HG03025 (cell line): ENCODE results near the gene C14orf119.
"Not testable (repeated sequence)": the region's sequence is repeated elsewhere in the genome, so short reads cannot be mapped to it uniquely, and the experiment has no call there.

Source experiments
- ATAC-seq: cut with Tn5 transposase; IDR thresholded peaks from one replicate; pipeline ENCODE4 v1.9.1; 2021; ENCODE audit warnings: mild to moderate bottlenecking, moderate library complexity; ENCODE audit not compliant: unreplicated experiment, low FRiP score

C14orf119 gene

DNA sequence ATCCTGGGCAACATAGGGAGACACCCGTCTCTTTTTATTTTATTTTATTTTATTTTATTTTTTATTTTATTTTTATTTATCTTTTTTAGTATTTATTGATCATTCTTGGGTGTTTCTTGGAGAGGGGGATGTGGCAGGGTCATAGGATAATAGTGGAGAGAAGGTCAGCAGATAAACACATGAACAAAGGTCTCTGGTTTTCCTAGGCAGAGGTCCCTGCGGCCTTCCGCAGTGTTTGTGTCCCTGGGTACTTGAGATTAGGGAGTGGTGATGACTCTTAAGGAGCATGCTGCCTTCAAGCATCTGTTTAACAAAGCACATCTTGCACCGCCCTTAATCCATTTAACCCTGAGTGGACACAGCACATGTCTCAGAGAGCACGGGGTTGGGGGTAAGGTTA lies 12.3 kb downstream of the C14orf119 start:
- not testable (repeated sequence) for ATAC-seq

DNA sequence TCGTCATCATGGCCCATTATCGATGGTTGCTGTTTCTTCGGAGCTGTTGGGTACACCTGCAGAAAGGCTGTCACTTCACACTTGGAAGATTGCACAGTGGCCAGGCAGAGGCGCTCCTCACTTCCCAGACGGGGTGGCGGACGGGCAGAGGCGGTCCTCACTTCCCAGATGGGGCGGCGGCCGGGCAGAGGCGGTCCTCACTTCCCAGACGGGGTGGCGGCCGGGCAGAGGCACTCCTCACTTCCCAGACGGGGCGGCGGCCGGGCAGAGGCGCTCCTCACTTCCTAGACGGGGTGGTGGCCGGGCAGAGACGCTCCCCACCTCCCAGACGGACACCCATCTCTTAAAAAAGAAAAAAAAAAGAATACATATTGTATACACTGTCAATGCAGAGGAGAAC lies 12.9 kb downstream of the C14orf119 start:
- ATAC-seq = not testable (repeated sequence)

DNA sequence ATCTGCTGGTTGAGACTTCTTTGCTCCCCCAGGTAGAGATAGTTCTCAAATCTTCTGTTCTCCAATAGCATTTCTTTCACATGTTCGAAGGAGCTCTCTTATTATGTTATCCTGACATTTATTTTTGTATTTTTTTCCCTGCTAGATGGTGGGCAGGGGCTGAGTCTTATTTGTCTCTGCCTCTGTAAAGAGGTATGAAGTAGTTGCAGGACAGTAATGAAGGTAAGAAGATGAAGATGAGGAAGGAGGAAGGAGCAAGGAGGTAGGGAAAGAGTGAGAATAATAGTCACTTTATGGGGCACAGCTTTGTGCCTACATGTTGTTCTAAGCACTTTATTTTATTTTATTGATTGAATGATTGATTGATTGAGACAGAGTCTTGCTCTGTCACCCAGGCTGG lies 14.5 kb downstream of the C14orf119 start:
- no peak for ATAC-seq

DNA sequence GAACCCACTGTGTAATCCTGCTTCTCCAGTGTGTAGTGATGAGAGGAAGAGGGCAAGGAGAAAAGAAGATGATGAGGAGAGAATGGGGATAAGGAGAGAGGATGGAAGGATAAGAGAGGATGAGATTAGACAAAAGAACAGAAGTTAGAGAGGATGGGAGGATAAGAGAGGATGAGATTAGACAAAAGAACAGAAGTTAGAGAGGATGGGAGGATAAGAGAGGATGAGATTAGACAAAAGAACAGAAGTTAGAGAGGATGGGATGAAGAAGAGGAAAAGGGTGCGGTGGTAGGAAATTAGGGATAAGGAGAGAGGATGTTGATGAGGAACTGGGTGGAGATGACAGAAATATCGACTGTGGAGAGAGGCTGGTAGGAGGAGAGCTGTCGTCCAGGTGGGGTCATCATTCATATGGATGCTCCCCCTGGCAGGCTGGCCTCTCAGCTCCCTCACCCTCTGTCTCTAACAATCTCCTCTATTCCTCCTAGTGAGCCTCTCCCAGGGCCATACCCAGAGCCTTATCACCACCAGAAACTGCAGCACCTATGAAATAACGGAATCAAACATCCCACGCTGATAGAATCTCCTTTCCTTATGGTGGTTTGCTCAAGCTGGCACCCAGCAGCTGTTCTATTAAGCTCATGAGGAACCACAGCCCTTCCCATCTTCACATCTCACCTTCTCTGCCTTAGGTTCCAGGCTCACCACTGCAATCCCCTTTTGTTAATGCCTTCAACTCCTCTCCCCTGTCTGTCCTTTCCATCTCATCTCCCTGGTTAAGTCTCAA lies 15.5 kb downstream of the C14orf119 start:
- ATAC-seq = no peak

DNA sequence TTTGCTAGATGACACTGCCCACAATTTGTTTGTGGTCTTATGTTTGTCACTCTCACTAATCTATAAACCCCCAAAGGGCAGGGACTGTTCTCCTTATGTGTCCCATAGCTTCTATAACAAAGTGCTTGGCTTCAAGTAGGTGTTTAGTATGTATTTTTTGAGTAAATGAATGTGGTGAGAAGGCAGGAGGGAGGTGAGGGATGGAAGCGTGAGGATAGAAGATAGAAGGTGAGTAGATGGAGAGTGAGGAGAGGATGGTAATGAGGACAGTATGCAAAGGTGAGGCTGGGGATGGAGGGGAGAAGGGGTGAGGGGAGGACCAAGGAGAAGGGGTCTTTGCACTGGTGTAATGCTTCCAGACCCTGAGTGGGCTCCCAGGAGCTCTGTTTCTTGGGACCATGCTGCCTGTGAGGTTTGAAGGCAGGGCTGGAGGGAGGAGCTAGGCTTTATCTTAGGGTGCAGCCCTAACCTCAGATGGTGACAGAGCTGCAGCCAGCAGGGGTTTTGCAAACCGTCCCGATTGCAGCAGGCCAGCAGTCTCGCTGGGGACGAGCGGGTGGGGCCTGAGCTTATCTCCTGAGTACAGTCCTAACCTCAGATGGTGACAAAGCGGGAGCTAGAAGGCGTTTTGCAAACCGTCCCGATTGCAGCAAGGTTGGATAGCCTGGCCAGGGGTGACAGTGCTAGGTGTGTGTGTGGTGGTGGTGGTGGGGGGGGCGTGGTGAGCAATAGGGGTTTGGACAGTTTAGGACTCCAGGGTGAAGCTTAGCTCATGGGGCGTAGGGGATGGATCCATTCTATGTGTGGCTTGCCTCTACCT lies 17.3 kb downstream of the C14orf119 start:
- ATAC-seq = no peak

DNA sequence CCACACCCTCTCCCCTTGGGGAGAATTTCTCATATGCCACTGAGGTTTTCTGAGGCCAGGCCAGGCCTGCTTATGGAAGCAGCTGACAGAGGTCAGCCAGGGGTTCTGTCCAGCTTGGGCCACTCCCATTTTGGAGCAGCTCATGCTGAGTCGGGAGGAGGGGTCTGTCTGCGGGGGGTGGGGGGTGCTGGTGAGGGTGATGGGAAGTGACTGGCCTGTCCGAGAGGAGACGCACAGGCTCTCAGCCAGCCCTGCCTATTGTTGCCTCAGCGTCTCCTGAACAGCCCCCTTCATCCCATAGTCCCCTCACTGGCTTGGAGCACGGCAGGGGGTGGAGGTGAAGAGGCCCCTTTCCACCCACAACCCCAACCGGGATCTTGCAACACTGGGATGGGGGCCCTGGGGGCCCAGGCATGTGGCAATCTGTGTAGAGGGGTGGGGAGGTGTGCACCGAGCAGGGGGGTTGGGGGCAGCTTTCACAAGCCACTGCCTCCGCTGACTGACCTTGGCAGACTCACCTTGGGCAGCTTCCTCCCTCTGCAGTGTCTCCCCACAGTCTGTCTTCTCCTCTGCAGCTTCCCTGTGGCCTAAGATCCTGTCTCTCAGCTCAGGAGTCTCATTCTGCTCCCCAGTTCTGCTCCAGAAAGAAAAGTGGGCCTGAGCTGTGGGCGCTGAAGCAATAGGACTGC lies 18.3 kb downstream of the C14orf119 start:
- ATAC-seq = no peak

DNA sequence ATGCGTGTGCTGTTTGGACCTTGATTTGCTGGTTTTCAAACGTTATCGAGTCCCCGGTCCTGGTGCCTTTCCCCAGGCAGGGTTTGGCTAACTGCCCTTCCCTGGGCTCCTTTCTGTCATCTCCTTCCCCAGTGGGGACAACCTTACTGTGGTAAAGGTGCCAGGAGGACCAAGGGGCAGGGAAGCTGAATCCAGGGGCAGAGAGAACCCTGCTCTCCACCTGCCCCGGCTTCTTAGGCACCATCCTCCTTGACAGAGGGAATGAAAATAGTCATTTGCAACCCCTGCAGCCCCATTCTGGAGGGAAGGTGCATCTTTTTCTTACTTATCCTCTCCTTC lies 18.8 kb downstream of the C14orf119 start:
- no peak for ATAC-seq

DNA sequence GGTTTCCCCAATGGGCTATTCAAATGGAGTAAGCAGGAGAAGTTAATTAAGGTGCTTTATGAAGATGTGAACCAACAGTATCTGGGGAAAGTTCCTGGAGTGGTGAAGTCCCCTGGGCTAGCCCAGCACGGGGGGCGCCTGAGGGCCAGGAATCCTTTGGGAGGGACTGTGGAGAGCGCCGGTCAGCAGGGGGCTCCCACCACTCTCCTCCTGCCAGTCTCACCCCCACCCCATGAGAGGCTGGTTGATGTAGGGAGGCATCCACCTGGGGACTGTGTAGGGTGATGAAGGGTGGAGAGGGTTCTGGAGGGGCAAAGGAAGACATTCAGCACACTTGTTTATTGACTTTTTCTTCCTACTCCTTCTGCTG lies 19.3 kb downstream of the C14orf119 start:
- no peak for ATAC-seq

DNA sequence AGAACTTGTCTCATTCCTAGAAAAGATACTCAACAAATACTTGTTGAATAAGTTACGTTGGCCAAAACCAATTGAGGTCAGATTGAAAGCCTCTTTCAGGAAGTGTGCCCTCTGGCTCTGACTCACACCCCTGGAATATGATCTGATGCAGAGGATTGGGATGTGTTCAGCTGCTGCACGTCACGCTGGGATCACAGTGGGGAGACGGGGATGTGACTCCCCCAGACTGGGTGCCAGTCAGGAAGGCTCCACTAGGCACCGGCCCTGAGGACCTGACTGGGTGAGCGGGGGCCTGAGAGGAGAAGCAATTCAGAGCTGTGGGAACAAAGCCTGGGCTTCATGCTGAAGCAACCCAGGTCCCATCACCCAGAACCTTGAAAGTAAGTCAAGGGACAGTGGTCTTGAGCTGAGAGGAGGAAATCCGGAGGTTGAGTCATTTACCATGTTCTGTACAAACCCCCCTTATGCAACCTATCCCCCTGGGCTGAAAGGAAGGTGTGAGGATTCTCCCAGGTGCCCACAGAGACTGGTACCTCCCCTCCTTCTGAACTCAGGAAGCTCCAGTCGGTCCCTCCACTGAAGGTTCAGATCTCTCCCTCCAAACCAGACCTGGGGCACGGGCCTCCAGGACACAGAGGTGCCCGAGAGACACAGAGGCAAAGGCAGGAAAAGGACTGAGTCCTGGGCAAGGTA lies 19.9 kb downstream of the C14orf119 start:
- ATAC-seq = no peak

DNA sequence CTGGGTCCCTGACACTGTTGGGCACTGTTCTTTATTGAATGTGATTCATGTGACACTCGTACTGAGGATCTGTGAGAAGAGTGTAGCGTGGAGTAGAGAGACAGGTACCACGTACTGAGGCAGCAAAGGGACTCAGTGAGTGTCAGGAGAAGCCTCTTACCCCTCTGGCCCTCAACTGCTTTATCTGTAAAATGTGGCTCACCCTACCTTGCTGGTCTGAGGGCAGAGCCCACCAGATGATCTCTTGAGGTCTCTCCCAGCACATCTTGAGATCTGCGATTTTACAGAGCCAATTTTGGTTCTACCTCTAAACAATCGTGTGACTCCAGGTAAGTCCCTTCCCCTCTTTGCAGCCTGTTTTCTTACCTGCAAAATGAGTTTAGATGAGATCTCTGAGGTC lies 20.6 kb downstream of the C14orf119 start:
- ATAC-seq = no peak

DNA sequence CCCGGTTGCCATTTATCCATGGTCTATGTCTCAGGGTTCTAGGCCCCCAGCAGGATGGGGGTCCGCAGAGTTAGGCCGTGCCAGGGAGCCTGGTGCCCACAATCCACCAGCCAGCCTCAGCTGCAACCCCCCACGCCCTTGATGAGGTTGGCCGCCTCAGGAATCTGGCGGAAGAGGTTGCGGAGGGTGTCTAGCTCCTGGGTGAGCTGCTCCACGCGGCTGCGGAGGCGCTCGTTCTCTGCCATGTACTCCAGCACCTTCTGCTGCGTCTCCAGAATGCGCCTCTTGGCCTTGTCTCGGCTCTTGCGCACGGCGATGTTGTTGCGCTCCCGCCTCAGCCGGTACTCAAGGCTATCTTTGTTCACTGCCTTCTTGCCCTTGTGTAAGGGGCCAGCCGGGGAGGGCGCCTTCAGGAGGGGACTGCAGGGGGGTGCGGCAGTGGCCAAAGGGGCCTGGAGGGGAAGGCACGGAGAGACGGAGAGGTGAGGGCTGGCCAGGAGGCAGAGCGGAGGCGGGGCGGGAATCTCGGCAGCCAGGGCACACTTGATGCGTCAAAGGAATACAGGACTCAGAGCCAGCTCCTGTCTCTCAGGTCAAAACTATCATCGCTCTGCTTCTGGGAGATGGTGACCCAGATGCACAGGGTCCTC lies 22.2 kb downstream of the C14orf119 start:
- ATAC-seq = no peak

DNA sequence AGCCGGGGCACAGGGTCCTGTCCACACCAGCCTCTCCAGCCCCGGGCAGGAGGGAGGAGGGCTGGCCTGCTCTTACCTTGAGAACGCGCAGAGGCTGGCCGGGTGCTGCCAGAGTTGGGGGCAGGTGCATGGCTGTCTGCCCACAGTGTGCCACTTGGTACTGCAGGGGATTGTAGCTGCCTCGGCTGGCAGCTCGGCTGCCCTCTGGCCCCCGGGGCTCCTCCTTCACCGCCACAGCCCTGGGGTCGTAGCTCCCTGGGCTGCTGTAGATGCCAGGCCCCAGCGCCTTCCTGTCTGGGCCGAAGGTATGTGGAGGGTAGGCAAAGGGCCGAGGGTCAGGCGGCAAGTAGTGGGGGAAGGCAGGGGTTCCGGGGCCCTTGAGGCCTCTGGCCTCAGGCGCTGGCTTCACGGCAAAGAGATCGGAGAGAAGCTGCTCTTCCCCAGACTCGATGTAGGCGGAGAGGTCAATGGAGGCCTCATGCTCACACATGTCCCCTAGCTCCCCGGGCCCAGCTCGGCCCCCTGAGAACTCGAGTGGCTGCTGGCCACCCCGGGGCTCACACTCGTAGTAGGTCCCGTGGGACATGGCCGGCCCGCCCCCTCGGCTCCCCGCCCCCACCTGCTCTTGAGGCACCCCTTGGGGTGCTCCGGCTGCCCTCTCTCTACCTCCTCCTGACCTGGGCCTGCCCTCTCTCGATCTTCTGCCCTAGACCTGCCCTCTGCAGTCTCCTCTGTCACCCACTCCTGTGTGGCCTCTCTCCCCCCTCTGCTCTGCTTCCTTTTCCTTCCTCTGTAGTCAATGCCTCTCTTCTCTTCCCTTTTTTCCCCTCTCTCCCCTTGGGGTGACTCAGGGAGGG lies 23.4 kb downstream of the C14orf119 start, which contains the start of gene CEBPE:
TSS of gene CEBPE (minus strand) at position 750 of the 857 bp plus-strand sequence. CDS start at position 586, 164 bp downstream.
- no peak for ATAC-seq

DNA sequence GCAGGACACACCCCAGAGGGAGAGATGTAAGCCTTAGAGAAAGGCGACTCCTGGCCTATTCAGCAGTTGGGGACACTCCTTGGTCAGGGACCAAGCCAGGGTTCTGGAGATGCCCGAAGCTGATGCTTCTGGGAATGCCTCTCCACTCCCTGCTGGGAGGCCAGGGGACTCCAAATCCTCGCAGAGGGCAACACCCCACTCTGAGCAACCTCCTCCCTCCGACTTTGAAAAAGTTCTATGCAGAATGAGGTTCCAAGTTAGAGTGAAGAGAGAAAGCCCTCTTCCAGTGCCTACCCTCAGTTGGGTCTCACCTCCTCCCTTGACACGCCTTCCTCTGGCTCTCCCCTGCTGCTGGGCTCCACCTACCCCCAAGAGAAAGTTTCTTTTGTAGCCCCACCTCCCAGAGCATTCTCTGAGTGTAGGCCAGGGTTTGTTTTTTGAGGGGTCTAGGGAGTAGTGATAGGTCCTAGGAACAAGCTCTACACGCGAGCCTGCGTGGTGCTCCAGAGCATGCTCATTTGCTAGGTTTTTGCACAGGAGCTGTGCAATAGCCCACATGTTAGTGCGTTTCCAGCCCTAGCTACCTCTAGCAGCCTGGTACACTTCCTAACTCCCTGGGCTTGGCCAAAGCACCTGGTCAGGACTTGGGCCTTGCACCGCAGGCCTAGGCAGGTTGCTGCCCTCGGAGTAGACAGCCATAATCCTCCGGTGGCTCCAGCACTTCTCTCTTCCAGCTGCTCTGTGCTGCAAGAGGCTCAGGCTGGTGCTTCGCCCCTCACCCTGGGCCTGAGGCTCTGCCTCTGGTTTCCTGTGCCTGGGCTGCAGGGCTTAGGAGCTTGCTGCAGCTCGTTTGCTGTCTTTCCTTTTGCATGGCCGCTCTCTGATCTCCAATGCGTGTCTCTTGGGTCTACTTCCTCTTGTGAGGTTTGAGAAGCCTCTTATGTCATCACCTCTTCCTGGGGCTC lies 24.3 kb downstream of the C14orf119 start:
- no peak for ATAC-seq

DNA sequence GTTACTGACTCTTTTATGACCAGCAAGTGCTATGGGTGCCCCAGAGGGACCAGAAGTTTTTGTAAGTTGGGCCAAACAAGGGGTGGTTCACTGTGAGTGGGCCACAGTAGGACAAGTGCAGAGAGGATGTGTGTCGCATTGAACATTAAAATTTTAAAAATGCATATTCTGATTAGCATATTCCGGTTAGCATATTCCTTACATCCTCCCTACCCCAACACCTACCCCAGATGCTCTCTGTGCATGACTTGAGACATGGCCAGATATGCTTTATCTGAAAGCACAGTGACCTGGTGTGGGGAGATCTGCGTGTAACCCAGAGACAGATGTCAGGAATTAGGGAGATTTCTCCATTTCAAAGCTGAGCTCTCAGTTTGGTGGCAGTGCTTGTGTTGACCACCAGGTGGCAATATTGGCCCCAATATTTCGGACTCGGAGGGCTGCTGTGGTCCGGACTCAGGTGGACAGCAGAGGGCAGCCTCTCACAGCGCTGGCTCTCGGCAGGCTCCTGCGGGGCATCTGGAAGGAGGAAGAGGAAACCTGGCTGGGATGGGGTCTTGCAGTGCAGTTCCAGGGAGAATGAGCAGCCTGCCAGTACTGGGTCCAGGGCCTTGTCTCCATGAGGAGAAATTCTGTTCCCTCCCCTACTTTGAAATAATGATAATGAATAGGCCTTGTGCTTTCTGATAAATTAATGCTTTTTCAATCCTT lies 25.4 kb downstream of the C14orf119 start:
- ATAC-seq = peak; percentile 65

DNA sequence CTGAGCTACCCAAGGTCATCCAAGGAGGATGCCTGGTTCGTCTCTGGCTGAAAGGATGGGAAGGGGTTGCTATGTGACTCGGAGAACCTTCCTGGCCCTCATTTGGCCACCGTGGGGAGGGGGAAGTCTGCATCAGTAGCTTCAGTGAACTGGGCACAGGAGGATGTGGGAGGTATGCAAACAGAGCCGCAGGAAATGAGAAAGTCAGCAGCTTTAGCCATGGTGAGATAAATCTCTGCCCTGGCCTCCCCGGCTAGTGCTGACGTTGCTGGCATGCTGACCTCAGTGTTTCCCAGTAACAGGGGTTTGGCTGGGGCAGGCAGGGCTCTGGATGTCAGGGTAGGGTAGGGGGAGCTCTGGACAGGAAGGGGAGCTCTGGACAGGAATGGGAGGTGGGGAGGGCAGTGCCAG lies 26.1 kb downstream of the C14orf119 start:
- no peak for ATAC-seq

DNA sequence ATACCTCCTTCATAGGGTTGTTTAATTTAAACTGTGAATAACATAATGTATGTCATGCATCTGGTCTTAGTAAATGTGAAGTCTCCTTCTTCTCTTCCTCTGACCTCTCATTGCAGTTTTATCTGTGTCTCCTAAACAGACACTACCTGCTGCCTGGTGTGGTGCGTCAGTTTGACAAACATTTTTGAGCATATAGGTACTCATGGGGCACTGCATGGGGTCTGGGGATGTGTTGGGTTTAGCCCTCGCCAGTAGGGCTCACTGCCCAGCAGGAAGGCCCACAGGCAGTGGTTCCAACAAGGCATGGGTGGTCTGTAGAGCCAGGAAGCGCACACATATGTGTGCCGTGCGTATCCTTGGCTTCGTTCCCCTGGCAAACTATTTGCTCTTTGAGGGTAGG lies 26.8 kb downstream of the C14orf119 start:
- ATAC-seq = no peak

DNA sequence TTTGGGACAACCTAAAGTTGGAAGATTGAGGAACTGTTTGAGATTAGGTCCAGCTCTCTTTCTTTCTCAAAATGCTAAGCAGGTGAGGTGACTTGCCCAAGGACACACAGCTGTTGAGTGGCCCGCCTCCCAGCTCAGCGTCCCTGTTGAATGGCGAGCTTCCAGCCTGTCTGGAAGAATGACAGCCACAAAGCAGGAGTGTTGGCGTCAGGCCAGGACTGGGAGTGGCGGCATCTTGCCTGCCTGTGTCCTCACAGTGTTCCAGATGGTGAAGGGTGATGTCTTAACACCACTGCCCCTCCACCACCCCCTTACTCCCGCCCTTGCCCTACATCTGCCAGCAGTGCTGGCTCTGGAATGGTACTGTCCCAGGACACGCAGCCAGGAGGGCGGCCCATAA lies 28.1 kb downstream of the C14orf119 start:
- ATAC-seq = no peak
